GM15510 (cell line): ENCODE data around the gene ITGAE.

Experiments used
- POLR2A ChIP-seq: IDR thresholded peaks from 3 replicates; pipeline ENCODE4 v1.6.1; 2011; ENCODE audit warnings: borderline replicate concordance; ENCODE audit not compliant: insufficient read length; ENCODE audit errors: extremely low read depth

ITGAE gene

GRCh38 chr17:3695723-3696411, 105.1 kb downstream of the ITGAE start, which contains the start of gene P2RX5:
Gene P2RX5 (minus strand): TSS chr17:3696155. CDS start chr17:3696005, 150 bp downstream.
- peak; percentile 55 for TF ChIP-seq POLR2A

- TF ChIP-seq POLR2A = no peak
Observed at GRCh38 chr17:3695129-3695722, 105.8 kb downstream of the ITGAE start.

GRCh38 chr17:3693829-3694231, 107.2 kb downstream of the ITGAE start:
- TF ChIP-seq POLR2A = no peak

GRCh38 chr17:3693141-3693540, 107.8 kb downstream of the ITGAE start:
- TF ChIP-seq POLR2A = no peak

- no peak for TF ChIP-seq POLR2A
Observed at GRCh38 chr17:3692346-3692745, 108.6 kb downstream of the ITGAE start.

- TF ChIP-seq POLR2A = no peak
Observed at GRCh38 chr17:3691617-3692067, 109.3 kb downstream of the ITGAE start.

- TF ChIP-seq POLR2A = no peak
Observed at GRCh38 chr17:3690094-3690715, 110.8 kb downstream of the ITGAE start.

GRCh38 chr17:3689262-3690093, 111.5 kb downstream of the ITGAE start:
- TF ChIP-seq POLR2A = no peak

GRCh38 chr17:3688852-3689261, 112.1 kb downstream of the ITGAE start:
- TF ChIP-seq POLR2A = no peak

- no peak for TF ChIP-seq POLR2A
Observed at GRCh38 chr17:3688027-3688553, 112.9 kb downstream of the ITGAE start.

- no peak for TF ChIP-seq POLR2A
Observed at GRCh38 chr17:3685174-3685573, 115.8 kb downstream of the ITGAE start.

GRCh38 chr17:3683054-3683511, 117.9 kb downstream of the ITGAE start:
- TF ChIP-seq POLR2A = no peak

GRCh38 chr17:3682033-3682432, 119.0 kb downstream of the ITGAE start:
- no peak for TF ChIP-seq POLR2A

GRCh38 chr17:3681565-3681964, 119.4 kb downstream of the ITGAE start:
- no peak for TF ChIP-seq POLR2A
